Measurements from ENCODE around the gene CCDC116.
A peak's percentile ranks its signal among the peaks of the same experiment; 100 is the strongest.
"Not testable (repeated sequence)": the region's sequence is repeated elsewhere in the genome, so short reads cannot be mapped to it uniquely, and the experiment has no call there.

The CCDC116 gene

GRCh38 chr22:21632931-21633330, 371 bp downstream of the CCDC116 start:
- DNase-seq, result no peak

GRCh38 chr22:21633481-21633880, 921 bp downstream of the CCDC116 start:
- DNase-seq, result no peak

GRCh38 chr22:21634081-21634480, 1.5 kb downstream of the CCDC116 start:
- no peak for DNase-seq

GRCh38 chr22:21634844-21635243, 2.3 kb downstream of the CCDC116 start:
- DNase-seq, result no peak

- DNase-seq, result no peak
Measured at GRCh38 chr22:21635771-21636510, 3.4 kb downstream of the CCDC116 start.

- no peak for DNase-seq
Measured at GRCh38 chr22:21636629-21637218, 4.2 kb downstream of the CCDC116 start.

- DNase-seq, result not testable (repeated sequence)
Measured at GRCh38 chr22:21637450-21637849, 4.9 kb downstream of the CCDC116 start.

GRCh38 chr22:21639359-21639758, 6.8 kb downstream of the CCDC116 start:
- no peak for DNase-seq

GRCh38 chr22:21640810-21641209, 8.2 kb downstream of the CCDC116 start:
- no peak for DNase-seq

- no peak for DNase-seq
Measured at GRCh38 chr22:21641417-21641788, 8.8 kb downstream of the CCDC116 start.

GRCh38 chr22:21641789-21642583, 9.4 kb downstream of the CCDC116 start, which contains the start of gene SDF2L1:
Gene SDF2L1, plus strand, starts transcription at chr22:21642302. Its CDS starts 35 bp downstream, at chr22:21642337.
- peak; percentile 100 for DNase-seq

- DNase-seq, result peak; percentile 79
Measured at GRCh38 chr22:21642584-21643448, 10.3 kb downstream of the CCDC116 start.

GRCh38 chr22:21643533-21644357, 11.2 kb downstream of the CCDC116 start:
- DNase-seq, result no peak

- DNase-seq, result not testable (repeated sequence)
Measured at GRCh38 chr22:21645513-21645912, 13.0 kb downstream of the CCDC116 start.

- peak; percentile 86 for DNase-seq
Measured at GRCh38 chr22:21646608-21647590, 14.3 kb downstream of the CCDC116 start.

- no peak for DNase-seq
Measured at GRCh38 chr22:21650280-21650679, 17.7 kb downstream of the CCDC116 start.

GRCh38 chr22:21650823-21651520, 18.4 kb downstream of the CCDC116 start:
- peak; percentile 40 for DNase-seq

GRCh38 chr22:21651521-21652009, 19.0 kb downstream of the CCDC116 start:
- no peak for DNase-seq

- peak; percentile 96 for DNase-seq
Measured at GRCh38 chr22:21652010-21652546, 19.5 kb downstream of the CCDC116 start.
